HEK293 (cell line): ENCODE data around the gene GALNT16.

Experiments
- BCL11A ChIP-seq: fragments of 450-650 bp; formaldehyde crosslinking; IDR thresholded peaks from 2 replicates; pipeline ENCODE4 v1.5.1; 2016; ENCODE audit warnings: low read depth, missing biosample characterization, missing genetic modification characterization
- ZNF529 ChIP-seq: fragments of 450-650 bp; formaldehyde crosslinking; IDR thresholded peaks from 2 replicates; pipeline ENCODE4 v1.5.1; 2017; ENCODE audit warnings: missing genetic modification characterization, missing biosample characterization; ENCODE audit not compliant: insufficient replicate concordance
- ZNF610 ChIP-seq: fragments of 450-650 bp; formaldehyde crosslinking; IDR thresholded peaks from 2 replicates; pipeline ENCODE4 v1.5.1; 2016; ENCODE audit warnings: missing biosample characterization, missing genetic modification characterization, borderline replicate concordance
- TF ChIP-seq, protein P1 (sequence below): fragments of 450-650 bp; formaldehyde crosslinking; IDR thresholded peaks from 2 replicates; pipeline ENCODE4 v1.5.1; 2016; ENCODE audit warnings: missing biosample characterization, missing genetic modification characterization

- TF ChIP-seq, protein P1, sequence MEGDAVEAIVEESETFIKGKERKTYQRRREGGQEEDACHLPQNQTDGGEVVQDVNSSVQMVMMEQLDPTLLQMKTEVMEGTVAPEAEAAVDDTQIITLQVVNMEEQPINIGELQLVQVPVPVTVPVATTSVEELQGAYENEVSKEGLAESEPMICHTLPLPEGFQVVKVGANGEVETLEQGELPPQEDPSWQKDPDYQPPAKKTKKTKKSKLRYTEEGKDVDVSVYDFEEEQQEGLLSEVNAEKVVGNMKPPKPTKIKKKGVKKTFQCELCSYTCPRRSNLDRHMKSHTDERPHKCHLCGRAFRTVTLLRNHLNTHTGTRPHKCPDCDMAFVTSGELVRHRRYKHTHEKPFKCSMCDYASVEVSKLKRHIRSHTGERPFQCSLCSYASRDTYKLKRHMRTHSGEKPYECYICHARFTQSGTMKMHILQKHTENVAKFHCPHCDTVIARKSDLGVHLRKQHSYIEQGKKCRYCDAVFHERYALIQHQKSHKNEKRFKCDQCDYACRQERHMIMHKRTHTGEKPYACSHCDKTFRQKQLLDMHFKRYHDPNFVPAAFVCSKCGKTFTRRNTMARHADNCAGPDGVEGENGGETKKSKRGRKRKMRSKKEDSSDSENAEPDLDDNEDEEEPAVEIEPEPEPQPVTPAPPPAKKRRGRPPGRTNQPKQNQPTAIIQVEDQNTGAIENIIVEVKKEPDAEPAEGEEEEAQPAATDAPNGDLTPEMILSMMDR (tag by site-specific recombination): no peak
- TF ChIP-seq ZNF610 (tag by site-specific recombination) (no peak), ZNF529 (tag by site-specific recombination) (no peak), BCL11A (tag by site-specific recombination) (no peak)
Measured at GRCh38 chr14:69366761-69367160, 106.8 kb downstream of the GALNT16 start.
